ENCODE data around the gene NGRN.

- no peak for TF ChIP-seq JUNB (IDR thresholded peaks at IDR 0.05; ENCODE audit: unreplicated experiment)
- no peak for TF ChIP-seq CTCF (conservative IDR thresholded peaks at IDR 0.05; ENCODE audit: low read depth in 2 of 2)
- no peak for TF ChIP-seq REST (IDR thresholded peaks at IDR 0.05; ENCODE audit: unreplicated experiment)
- no peak for TF ChIP-seq POLR2AphosphoS5 (IDR thresholded peaks at IDR 0.05; ENCODE audit: low read depth)
- TF ChIP-seq NANOG (IDR thresholded peaks at IDR 0.05; ENCODE audit: borderline replicate concordance): no peak
- no peak for TF ChIP-seq EZH2 (IDR thresholded peaks at IDR 0.05; ENCODE audit: low read depth, unreplicated experiment)
- no peak for TF ChIP-seq CREB1 (CRISPR knock-in tag; IDR thresholded peaks at IDR 0.05; ENCODE audit: low read depth)
- no peak for TF ChIP-seq EZH2phosphoT487 (IDR thresholded peaks at IDR 0.05; ENCODE audit: unreplicated experiment)
- no peak for TF ChIP-seq ZNF331 (CRISPR knock-in tag; IDR thresholded peaks at IDR 0.05; ENCODE audit: low read depth)
- no peak for TF ChIP-seq ETS1 (IDR thresholded peaks at IDR 0.05)
These were observed 6.1 kb downstream of the NGRN start for GRCh38 chr15:90271459-90272166.
